Stimulated activated CD4-positive, alpha-beta T cell treated with anti-CD3 and anti-CD28 coated beads, Interleukin-1b, Interleukin-23, amount 100 ng/mL, for 4 hours (primary cell): ENCODE data around the gene IPP.
A peak's percentile ranks its signal among the peaks of the same experiment; 100 is the strongest.
"Not testable (repeated sequence)": the region's sequence is repeated elsewhere in the genome, so short reads cannot be mapped to it uniquely, and the experiment has no call there.

Experiments used
- DNase-seq, 2 donors: peaks; one replicate each; pipeline ENCODE4 v3.0.0-alpha.2; 2020; ENCODE audit warnings: low read depth in 2 of 2

The IPP gene

GRCh38 chr1:45750298-45751038, at the start of gene IPP:
Gene IPP (minus strand): TSS chr1:45750653. CDS start chr1:45746411, 4,242 bp downstream.
- peak; percentile 80 to 89 for DNase-seq

GRCh38 chr1:45796946-45797345, 46.5 kb upstream of the IPP start:
- DNase-seq = no peak

DNA sequence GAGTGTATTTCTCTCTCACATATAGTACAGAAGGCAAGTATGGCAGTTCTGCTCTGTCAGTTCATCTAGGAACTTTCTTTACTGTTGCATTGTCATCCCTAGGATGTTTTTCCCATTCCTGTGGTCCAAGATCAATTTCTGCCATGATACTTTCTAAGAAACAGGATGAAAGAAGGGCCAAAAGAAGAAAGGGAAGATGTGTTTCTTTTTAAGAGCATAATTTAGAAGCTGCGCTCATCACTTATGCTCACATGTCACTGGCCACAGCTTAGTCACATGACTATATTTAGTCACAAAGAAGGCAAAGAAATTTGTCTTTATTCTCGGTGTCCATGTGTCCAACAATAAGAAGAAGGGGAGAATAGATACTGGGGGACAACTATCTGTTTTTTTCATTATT, 45.9 kb upstream of the IPP start:
- DNase-seq = no peak

DNA sequence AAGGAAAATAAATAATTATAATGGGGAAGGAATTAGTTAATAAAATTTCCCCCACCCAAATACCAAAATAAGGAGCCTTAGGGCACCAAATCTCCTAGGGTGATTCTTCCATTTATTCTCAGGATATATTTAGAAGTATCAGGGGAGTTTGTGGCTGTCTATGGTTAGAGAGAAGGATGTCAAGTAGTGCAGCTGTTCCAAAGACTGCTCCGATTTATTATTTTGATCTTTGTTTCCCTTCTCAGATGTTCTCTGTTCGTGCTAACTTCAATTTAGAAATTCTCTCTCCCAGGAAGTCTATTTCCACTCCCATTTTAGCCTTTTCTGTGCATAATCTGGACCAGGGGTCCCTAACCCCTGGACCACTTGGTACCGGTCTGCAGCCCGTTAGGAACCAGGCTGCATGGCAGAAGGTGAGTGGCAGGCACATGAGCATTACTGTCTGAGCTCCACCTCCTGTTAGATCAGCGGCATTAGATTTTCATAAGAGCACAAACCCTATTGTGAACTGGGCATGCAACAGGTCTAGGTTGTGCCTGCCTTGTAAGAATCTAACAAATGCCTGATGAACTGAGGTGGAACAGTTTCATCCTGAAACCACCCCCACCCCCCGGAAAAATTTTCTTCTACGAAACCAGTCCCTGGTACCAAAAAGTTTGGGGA, 43.6 kb upstream of the IPP start:
- DNase-seq = no peak

DNA sequence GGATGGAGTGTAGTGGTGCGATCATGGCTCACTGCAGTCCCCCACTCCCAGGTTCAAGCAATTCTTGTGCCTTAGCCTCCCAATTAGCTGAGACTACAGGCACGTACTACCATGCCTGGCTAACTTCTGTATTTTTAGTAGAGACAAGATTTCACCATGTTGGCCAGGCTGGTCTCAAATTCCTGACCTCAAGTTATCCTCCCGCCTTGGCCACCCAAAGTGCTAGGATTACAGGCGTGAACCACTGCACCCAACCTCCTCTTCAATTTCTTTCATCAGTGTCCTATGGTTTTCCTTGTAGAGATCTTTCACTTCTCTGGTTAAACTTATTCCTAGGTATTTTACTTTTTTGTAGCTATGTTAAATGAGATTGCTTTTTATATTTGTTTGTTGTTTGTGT, 42.3 kb upstream of the IPP start:
- DNase-seq = no peak

DNA sequence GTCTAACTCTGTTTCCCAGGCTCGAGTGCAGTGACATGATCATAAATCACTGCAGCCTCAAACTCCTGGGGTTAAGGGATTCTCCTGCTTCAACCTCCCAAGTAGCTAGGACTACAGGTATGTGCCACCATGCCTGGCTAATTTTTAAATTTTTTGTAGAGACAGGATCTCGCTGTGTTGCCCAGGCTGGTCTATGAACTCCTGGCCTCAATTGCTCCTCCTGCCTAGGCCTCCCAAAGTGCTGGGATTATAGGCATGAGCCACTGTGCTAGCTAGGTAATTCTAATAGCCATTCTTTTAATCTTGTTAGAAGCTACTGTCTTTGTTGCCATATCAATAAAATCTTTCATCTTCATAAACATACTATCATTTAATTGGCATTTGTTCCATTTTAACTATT, 39.1 kb upstream of the IPP start:
- DNase-seq = no peak

DNA sequence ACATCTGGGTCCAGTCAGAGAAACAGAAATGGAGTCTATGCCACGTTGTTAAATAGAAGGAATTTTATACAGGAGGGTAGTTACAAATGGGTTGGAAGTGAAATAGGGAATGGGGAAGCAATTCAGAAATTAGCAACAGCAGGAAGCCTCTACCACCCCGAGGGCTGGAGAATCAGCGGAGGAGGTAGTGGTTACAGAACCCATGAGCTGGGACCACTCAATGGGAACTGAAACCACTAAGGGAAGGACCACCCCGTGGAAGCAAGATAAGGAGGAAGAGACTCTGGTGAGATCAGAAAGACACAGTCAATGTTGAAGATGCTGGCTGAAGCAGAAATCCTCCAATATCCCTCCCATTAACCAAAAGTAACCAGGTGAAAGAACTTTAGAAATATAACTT, 37.5 kb upstream of the IPP start:
- no peak for DNase-seq

DNA sequence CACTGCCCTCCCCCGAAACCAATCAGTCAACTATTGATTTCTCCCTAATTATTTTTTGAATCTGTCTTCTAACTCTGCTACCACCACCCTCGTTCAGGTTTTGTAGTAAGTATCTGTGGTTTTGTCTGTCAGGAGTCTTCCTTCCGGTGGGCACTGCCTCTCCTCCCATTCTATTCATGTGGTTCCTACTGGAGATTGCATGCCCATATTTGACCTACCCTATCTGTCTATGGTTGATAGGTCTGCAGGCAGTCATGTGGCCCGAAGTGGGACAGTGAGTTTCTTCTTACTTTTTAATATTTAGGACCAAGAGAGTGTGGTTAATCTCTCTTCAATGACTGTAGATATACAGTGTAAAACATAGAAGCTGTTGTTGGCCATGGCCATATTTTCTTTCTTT, 35.1 kb upstream of the IPP start:
- no peak for DNase-seq

DNA sequence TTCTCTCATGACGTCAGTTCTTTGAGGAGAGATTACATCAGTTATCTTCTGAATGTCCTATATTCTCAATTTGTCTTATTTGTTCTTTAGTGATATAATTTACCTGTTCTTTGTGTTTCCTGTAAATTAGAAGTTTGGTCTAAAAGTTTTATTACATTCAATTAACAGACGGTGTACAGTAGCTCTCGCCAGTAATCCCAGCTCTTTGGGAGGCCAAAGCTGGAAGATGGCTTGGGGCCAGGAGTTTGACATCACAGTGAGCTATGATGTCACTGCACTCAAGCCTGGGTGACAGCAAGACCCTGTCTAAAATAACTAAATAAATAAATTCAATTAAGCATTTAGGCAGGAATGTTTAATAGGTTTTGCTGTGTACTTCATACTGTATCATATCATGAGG, 25.3 kb upstream of the IPP start:
- DNase-seq = no peak

- DNase-seq = no peak
Measured at GRCh38 chr1:45772971-45773370, 22.5 kb upstream of the IPP start.

GRCh38 chr1:45769261-45769932, 18.9 kb upstream of the IPP start:
- no peak for DNase-seq

DNA sequence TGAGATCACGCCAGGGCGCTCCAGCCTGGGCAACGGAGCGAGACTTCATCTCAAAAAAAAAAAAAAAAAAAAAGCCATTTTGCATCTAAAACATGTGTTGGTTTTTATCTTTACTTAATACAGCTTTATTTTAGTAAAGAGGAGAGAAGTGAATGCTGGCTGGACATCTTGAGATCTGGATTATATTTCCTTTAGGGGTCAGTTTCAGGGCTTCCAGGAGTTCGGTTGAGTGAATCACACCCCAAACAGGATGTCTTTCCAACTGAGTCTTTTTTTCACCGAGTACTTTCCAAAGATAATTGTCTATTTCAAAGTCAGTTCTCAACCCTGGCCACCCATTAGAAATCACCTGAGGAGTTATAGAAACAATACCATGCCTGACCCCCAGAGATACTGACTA, 16.6 kb upstream of the IPP start:
- no peak for DNase-seq

- no peak for DNase-seq
Measured at GRCh38 chr1:45765999-45766792, 15.7 kb upstream of the IPP start.

DNA sequence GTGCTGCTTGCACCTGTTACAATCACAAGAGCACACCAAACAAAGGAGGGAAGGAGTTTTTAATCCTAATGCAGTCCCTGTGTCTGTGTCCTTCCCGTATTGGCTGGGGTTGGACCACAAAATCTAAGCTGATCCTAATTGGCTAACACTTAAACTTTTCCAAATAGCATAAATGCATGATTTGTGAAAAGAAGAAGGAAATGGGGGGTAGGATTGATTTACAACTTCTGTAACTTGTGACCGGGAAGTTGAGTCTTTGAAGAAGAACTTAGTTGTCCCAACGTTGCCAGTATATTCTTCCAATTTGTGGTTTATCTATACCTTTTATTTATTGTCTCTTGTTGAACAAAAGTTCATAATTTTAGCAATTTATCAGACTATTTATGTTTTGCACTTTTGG, 11.8 kb upstream of the IPP start:
- DNase-seq = no peak

GRCh38 chr1:45755697-45756096, 5.2 kb upstream of the IPP start:
- no peak for DNase-seq

- no peak for DNase-seq
Measured at GRCh38 chr1:45753248-45754037, 3.0 kb upstream of the IPP start.

GRCh38 chr1:45752441-45753052, 2.1 kb upstream of the IPP start:
- no peak for DNase-seq

GRCh38 chr1:45752014-45752413, 1.6 kb upstream of the IPP start:
- no peak for DNase-seq

DNA sequence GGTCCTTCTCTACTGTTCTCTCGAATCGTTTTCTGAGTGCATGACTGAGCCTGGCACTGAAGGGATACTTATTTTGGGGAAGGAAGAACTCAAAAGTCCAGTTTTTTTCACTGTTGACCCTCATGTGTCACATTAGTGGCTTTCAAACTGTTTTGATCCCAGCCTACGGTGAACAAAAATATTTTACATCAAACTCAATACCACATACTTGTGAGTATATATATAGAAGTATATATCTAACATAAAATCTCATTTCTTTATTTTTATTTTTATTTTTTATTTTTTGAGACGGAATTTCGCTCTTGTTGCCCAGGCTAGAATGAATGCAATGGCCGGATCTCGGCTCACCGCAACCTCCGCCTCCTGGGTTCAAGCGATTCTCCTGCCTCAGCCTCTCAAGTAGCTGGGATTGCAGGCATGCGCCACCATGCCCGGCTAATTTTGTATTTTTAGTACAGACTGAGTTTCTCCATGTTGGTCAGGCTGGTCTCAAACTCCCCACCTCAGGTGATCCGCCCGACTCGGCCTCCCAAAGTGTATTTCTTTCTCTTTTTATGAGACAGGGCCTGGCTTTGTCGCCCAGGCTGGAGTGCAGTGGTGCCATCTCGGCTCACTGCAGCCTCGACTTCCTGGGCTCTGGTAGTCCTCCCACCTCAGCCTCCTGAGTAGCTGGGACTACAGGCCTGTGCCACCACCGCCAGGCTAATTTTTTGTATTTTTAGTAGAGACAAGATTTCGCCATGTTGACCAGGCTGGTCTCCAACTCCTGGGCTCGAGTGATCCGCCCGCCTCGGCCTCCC, 786 bp upstream of the IPP start:
- not testable (repeated sequence) for DNase-seq

DNA sequence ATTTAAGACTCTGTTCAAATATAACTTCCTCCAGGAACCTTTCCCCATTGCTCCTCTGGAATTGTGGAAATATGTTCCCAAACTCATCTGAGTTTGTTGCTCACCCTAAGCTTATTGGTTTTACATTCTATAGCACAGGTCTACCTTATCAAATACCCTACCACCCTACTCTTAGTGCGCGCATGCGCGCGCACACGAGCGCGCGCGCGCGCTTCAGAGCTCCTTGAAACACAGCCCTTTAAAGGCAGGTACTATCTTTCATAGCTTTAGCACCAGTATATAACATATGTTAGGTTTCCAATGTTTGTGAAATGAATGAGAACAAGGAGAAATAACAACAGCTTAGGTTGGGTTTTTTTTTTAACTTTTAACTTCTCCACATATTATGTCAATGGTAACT, 3.5 kb downstream of the IPP start:
- DNase-seq = no peak
